Smooth muscle cell (in vitro differentiated cells): Measurements from ENCODE around the gene KLHL40. TPM values are rescaled to one million over a fixed set of nuclear protein-coding genes. Genes with fewer than 3 reads are reported as not detected.
A peak's percentile ranks its signal among the peaks of the same experiment; 100 is the strongest.

Source experiments
- DNase-seq: peaks from one replicate; lab custom pipeline; 2025; ENCODE audit not compliant: unreplicated experiment; lab: John Stamatoyannopoulos, UW
- H2AFZ ChIP-seq: fragments of 200-600 bp; sonication (generic); 2 replicates; pipeline ENCODE4 v1.6.0; 2016; ENCODE audit warnings: antibody characterized with exemption, low read depth, mild to moderate bottlenecking
- H3F3A ChIP-seq: fragments of 200-600 bp; sonication (generic); 2 replicates; pipeline ENCODE4 v1.6.0; 2017; ENCODE audit warnings: antibody characterized with exemption, low read depth
- H3K27ac ChIP-seq: fragments of 200-600 bp; sonication (generic); 2 replicates; pipeline ENCODE4 v1.5.1; 2016; ENCODE audit warnings: low read depth, mild to moderate bottlenecking
- H3K27me3 ChIP-seq: fragments of 200-600 bp; sonication (generic); 2 replicates; pipeline ENCODE4 v1.6.1; 2016; ENCODE audit warnings: low read depth, mild to moderate bottlenecking
- H3K36me3 ChIP-seq: fragments of 200-600 bp; sonication (generic); 2 replicates; pipeline ENCODE4 v1.5.1; 2016; ENCODE audit warnings: low read depth
- H3K4me1 ChIP-seq: fragments of 200-600 bp; sonication (generic); 2 replicates; pipeline ENCODE4 v1.5.1; 2016; ENCODE audit warnings: low read depth
- H3K4me2 ChIP-seq: fragments of 200-600 bp; sonication (generic); 2 replicates; pipeline ENCODE4 v1.6.0; 2016; ENCODE audit warnings: mild to moderate bottlenecking
- H3K4me3 ChIP-seq: fragments of 200-600 bp; sonication (generic); 2 replicates; pipeline ENCODE4 v1.5.1; 2016; ENCODE audit warnings: mild to moderate bottlenecking
- H3K79me2 ChIP-seq: fragments of 200-600 bp; sonication (generic); 2 replicates; pipeline ENCODE4 v1.6.0; 2016; ENCODE audit warnings: low read depth, mild to moderate bottlenecking
- H3K9ac ChIP-seq: fragments of 200-600 bp; sonication (generic); 2 replicates; pipeline ENCODE4 v1.6.0; 2016; ENCODE audit warnings: low read depth
- H3K9me3 ChIP-seq: fragments of 200-600 bp; sonication (generic); replicated peaks from 2 replicates; pipeline ENCODE4 v1.5.1; 2016; ENCODE audit warnings: low read depth
- H4K20me1 ChIP-seq: fragments of 200-600 bp; sonication (generic); 2 replicates; pipeline ENCODE4 v1.6.0; 2016; ENCODE audit warnings: low read depth
- WGBS: methylation state at CpG from one replicate; pipeline ENCODE4 v1.1.7; 2016; ENCODE audit warnings: low lambda C conversion rate; 5-methylcytosine and 5-hydroxymethylcytosine counted together
- polyA plus RNA-seq: library from polyadenylated mRNA; unstranded; fragments of >200 nt; fragmentation: Nextera tagmentation; extraction: Ambion mirVana; gene quantifications from 2 replicates; pipeline ENCODE4 v1.2.1, GENCODE V29; 2016
- total RNA-seq: library from RNA; depleted of rRNA; stranded (reverse); fragments of >200 nt; gene quantifications from 2 replicates; pipeline ENCODE4 v1.2.3, GENCODE V29; 2014
- TF ChIP-seq, protein P1 (sequence below): fragments of 200-600 bp; sonication (generic); IDR thresholded peaks from 2 replicates; pipeline ENCODE4 v1.5.1; 2017; ENCODE audit warnings: borderline replicate concordance, mild to moderate bottlenecking, antibody characterized with exemption; ENCODE audit not compliant: insufficient read depth, poor library complexity, severe bottlenecking

Gene KLHL40
- total and polyA plus RNA-seq, 2 experiments from 2014 or later, result not detected

DNA sequence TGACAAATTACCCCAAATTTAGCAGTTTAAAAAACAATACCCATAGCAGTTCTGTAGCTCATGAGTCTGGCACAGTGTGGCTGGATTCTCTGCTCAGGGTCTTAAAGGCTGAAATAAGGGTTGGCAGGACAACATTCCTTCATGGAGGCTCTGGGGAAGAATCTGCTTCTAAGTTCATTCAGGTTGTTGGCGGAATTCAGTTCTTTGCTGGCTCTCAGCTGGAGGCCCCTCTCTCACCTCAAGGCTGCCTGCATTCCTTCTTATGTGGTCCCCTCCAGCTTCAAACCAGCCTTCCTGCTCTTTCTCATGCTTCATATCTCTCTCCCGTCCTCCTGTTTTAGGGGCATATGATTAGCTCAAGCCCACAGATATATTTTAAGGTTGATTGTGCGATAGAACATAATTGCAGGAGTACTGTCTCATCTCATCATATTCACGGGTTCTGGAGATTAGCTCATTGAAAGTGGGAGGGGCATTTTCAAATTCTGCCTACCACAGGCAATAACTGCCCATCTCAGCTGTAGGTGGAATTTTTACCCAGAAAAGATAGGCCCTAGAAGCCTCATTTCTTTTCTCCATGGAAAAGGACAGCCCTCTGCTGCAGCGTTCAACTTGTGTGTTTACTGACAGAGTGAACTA is 37.4 kb upstream of the KLHL40 start:
- Histone ChIP-seq H3K4me2 (no peak overlapping the region), H3K27me3 (no peaks in the 10 kb centered on the region), H2AFZ (no peak overlapping the region), H3F3A (peaks cover 19% of the 10 kb centered on the region), H3K9ac (no peak overlapping the region), H3K79me2 (peaks cover 3% of the 10 kb centered on the region), H3K4me3 (no peak overlapping the region), H3K4me1 (peaks cover 15% of the 10 kb centered on the region), H3K9me3 (no peaks in the 10 kb centered on the region), H4K20me1 (peaks cover 67% of the 10 kb centered on the region), H3K27ac (peak overlapping the region; percentile 10), H3K36me3 (peaks cover 20% of the 10 kb centered on the region)
- 81% methylated on average over 5 of the region's 5 CpGs for WGBS
- DNase-seq, result no peak
- TF ChIP-seq, protein P1, sequence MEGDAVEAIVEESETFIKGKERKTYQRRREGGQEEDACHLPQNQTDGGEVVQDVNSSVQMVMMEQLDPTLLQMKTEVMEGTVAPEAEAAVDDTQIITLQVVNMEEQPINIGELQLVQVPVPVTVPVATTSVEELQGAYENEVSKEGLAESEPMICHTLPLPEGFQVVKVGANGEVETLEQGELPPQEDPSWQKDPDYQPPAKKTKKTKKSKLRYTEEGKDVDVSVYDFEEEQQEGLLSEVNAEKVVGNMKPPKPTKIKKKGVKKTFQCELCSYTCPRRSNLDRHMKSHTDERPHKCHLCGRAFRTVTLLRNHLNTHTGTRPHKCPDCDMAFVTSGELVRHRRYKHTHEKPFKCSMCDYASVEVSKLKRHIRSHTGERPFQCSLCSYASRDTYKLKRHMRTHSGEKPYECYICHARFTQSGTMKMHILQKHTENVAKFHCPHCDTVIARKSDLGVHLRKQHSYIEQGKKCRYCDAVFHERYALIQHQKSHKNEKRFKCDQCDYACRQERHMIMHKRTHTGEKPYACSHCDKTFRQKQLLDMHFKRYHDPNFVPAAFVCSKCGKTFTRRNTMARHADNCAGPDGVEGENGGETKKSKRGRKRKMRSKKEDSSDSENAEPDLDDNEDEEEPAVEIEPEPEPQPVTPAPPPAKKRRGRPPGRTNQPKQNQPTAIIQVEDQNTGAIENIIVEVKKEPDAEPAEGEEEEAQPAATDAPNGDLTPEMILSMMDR, result no peak

DNA sequence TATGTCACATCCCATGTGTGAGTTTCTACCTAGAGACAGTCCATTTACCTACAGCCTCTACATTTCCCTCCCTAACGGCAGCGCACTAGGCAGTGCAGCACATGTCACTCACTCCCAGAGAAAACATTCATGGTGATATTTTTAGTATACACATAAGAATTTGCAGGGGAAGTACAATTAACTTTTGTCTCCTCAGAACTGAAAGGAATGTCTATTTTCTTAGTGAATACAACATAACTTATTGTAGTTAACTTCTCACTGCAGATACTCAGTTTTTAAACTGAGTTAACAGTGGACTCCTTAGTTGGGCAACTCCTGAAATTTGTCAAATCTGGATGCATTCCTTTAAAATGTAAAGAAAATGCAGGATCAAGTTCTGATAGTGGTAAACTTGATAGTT is 36.3 kb upstream of the KLHL40 start:
- Histone ChIP-seq H3K36me3 (peaks cover 10% of the 10 kb centered on the region), H3K79me2 (peaks cover 10% of the 10 kb centered on the region), H2AFZ (no peak overlapping the region), H3F3A (peaks cover 19% of the 10 kb centered on the region), H3K4me1 (peaks cover 21% of the 10 kb centered on the region), H3K4me3 (no peak overlapping the region), H3K27me3 (no peaks in the 10 kb centered on the region), H3K9me3 (no peaks in the 10 kb centered on the region), H3K9ac (no peak overlapping the region), H3K4me2 (no peak overlapping the region), H3K27ac (peak overlapping the region; percentile 10), H4K20me1 (peaks cover 59% of the 10 kb centered on the region)
- 94% methylated on average over 2 of the region's 2 CpGs for WGBS
- TF ChIP-seq, protein P1, result no peak
- no peak for DNase-seq

DNA sequence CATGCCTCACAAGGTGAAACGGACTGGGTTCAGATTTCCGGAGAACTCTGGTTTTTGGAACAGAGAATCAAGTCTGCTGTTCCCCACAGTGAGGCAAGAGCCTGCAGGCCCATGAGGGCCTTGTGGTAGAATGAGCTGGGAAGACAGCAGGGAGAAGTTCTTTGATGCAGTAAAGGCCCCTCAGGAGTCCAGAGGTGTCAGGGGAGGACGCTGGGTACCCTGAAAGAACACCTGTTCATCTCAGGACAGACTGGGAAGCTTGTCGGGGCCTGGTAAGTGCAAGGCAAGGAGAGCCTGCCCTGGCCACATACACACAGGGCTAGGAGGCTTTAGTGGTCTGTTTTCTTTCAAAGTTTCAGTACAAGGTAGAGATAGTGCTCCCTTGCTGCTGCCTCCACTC is 35.6 kb upstream of the KLHL40 start:
- Histone ChIP-seq H3K27ac (no peak overlapping the region), H4K20me1 (peaks cover 54% of the 10 kb centered on the region), H3K4me2 (no peak overlapping the region), H3K9me3 (no peaks in the 10 kb centered on the region), H3K79me2 (peaks cover 11% of the 10 kb centered on the region), H3K27me3 (no peaks in the 10 kb centered on the region), H3K36me3 (peaks cover 8% of the 10 kb centered on the region), H2AFZ (no peak overlapping the region), H3F3A (peaks cover 19% of the 10 kb centered on the region), H3K4me1 (peaks cover 21% of the 10 kb centered on the region), H3K4me3 (no peak overlapping the region), H3K9ac (no peak overlapping the region)
- DNase-seq, result no peak
- 94% methylated on average over 4 of the region's 4 CpGs for WGBS
- TF ChIP-seq, protein P1, result no peak
